HS-5 (cell line): Measurements from ENCODE around the gene PRKD2.

Source experiments
- DNase-seq: peaks from one replicate; pipeline ENCODE4 v3.0.0-alpha.2; 2012; ENCODE audit warnings: low read depth

Gene PRKD2

GRCh38 chr19:46704379-46705076, 12.4 kb downstream of the PRKD2 start:
- no peak for DNase-seq

DNA sequence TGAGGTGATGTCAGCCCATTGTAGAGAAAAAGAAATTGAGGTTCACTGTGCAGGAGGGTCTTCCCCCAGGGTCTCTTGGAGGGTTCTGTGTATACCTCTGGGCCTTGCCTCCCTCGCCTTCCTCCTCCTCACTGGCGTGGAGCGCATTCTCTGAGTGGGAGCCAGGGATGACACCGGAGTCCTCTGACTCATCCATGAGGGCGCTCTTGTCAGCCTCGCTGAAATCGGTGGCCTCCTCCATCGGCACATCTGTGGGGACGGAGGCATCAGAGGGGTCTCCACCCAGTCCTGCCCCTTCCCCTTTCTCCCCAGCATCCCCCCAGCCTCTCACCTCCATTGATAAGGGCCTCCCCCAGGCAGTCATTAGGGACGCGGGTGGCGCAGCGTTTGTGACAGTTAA, 16.2 kb downstream of the PRKD2 start:
- no peak for DNase-seq

DNA sequence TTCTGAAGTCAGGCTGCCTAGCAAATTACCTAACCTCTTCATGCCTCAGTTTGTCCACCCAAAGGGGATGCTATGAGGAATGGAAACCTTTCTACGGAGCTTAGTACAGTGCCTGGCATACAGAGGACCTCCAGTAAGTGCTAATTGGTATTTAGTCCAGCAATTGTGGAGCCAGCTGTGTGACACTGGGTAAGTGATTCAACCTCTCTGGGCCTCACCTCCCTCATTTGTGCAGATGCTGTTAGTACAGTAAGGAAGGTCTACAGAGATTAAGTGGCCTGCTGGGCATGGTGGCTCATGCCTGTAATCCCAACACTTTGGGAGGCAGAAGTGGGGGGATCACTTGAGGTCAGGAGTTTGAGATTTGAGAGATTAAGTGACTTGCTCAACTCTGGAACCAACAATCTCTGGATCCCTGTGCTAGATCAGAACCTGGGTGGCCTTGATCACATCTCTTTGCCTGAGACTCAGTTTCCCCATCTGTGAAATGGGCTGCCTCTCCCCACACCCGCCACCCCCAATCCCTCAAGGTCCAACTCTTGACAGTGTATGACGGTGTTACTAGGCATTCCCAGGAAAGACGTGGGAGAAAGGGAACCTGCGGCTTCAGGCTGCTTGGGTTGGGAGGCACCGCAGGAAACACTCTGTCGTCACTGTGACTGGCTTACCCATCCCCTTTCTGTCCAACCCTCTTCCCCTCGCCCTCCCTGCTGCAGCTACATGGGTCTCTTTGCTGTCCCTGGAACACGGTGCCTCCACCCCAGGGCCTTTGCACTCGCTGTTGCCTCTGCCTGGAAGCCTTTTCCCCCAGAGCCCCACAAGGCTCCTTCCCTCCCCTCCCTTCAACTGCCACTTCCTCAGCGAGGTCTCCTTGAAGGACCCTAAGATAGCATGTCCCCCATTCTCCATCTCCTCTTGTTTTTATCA, 18.3 kb downstream of the PRKD2 start:
- DNase-seq: no peak

DNA sequence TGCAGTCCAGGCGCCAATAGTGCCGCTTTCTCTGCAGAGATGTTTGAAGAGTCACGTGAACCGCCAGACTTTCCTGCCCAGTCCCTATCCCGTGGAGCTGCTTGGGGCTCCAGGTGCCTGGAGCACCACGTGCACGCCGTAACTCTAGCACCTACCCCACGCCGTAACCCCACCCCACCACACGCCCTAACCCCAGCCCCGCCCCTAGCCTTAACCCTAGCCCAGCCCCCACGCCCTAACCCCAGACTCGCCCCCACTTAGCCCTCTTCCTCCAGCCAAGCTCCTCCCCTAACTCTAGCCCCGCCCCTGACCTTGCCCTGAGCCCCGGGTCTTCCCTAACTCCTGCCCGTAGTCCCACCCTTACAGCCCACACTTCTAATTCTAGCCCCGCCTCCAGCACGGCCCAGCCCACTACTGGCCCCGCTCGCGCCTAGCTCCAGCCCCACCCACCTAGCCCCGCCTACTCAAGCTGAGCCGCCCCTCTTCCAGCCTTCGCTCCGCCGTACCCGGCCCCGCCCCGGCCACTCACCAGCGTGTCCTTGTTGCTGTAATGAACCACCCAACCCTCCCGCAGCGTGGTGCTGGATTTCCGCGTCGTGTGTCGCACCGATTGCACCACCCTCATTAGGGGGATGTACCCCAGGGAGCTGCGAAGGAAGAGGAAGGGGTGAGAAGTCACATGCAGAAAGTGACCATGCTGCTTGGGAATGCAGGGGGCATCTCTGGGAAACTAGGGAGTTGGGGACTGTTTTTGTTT, 19.5 kb downstream of the PRKD2 start:
- no peak for DNase-seq

DNA sequence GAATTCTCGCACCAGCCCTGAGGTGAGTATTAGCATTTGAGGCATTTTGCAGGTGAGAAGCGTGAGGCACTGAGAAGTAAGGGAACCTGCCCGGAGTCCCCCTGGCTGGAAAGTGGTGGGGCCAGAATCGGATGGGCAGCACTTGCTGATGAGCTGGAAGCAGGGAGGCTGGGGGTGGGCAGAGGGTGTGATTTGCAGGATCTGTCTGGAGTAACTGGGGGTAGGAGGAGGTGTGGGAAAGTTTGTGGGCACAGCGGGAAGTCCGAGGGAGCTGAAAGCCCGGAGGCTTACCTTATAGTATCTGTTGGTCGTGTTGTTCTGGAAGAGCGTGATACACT, 20.1 kb downstream of the PRKD2 start:
- DNase-seq: no peak

DNA sequence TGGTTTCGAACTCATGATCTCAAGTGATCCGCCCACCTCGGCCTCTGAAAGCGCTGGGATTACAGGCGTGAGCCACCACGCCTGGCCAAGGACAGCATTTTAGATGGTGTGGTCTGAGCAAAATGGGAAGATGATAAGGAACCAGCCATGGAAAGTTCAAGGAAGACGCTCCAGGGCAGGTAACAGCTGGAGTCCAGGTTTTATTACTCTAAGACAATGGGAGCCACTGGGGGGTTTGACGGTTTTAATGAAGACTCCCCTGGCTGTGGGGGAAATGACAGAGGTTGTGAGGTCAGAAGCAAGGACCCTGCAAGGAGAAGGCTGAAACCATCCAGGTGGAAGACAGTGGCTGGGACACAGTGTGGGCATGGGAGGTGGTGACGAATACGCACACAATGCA, 20.9 kb downstream of the PRKD2 start:
- no peak for DNase-seq

DNA sequence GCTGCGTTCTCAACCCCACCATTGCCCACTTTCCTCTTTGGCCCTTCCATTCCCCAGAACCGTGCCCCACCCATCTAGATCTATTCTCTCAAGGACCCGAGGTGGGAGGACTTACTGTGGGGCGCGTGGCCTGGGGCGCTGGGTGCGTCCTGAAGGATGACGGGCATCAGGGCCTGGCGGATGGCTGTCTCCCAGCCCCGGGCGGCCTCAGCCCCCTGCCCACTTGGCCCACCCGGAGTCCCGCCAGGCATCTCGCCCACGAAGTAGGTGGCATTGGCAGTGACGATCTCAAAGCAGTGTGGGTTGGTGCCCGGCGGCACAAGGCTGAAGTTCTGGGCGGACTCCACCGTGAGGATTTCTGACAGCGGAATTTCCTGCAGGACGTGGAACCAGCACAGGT, 23.2 kb downstream of the PRKD2 start:
- DNase-seq: no peak

DNA sequence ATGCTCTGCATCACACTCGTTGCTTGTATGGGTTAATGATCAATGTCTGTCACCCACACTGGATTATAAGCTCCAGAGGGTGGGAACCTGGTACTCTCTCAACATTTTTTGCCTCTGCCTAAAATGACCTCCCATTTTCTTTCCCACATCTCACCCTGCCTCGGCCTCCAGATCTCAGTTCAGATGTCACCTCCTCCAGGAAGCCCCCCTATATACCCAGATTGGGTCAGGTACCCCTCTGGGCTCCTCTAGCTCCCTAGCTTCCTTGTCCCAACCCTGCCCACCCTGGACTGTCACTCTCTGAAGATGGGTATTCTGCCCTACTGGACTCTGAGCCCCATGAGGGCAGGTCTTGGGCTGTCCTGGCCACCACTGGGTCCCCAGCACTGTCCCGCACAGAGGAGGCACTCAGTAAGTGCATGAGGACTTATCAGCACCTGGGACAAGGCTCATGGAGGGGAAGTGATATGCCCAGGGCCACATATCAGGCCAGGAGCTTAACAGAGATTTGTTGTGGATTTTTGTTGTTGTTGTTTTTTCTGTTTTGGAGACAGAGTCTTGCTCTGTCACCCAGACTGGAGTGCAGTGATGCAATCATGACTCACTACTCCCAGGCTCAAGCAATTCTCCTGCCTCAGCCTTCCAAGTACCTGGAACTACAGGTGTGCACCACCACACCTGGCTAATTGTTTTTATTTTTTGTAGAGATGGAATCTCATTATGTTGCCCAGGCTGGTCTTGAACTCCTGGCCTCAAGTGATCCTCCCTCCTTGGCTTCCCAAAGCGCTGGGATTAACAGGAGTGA, 23.8 kb downstream of the PRKD2 start:
- no peak for DNase-seq

DNA sequence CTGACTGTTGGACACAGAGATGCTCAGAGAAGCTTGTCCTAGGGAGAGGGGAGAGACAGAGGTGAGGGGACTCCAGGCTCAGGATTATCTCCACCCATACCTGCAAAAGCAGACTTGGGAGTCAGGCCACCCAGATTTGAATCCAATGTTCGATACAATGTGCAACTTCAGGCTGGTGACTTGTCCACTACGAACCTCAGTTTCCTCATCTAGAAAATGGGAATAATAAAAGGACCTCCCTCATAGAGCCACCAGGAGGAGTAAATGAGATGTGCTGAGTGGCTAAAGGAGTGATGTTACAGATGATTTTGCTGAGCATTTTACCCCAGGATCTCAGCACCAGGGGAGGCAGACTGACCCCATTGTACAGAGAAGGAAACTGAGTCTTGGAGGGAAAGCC, 25.0 kb downstream of the PRKD2 start:
- no peak for DNase-seq

GRCh38 chr19:46691104-46691503, 25.8 kb downstream of the PRKD2 start:
- DNase-seq: no peak

- DNase-seq: no peak
These were observed 27.6 kb downstream of the PRKD2 start for GRCh38 chr19:46689358-46689757.

DNA sequence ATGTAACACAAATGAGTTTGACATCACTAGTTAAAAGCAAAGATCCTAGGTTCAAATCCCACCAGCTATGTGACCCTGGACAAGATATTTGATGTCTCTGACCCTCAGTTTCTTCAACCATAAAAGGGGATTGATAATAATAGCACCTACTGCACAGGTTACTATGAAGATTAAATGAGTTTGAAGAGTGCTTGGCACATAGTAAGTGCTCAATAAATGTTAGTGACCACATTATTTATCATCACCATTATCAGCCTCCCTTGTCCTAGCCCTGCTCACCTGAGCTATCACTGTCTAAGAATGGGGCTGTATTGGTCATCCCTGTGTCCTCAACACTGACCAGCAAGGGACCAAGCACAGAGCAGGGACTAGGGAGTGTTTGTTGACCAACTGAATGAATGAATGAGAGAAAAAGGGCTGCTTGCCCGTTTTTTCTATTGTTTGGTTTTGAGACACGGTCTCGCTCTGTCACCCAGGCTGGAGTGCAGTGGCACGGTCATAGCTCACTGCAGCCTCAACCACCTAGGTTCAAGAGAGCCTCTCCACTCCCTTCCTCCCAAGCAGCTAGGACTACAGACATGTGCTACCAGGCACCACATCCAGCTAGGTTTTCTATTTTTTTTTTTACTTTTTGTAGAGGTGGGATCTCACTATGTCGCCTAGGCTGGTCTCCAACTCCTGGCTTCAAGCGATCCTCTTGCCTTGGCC, 29.3 kb downstream of the PRKD2 start:
- DNase-seq: no peak

GRCh38 chr19:46685189-46685588, 31.7 kb downstream of the PRKD2 start:
- DNase-seq: no peak

DNA sequence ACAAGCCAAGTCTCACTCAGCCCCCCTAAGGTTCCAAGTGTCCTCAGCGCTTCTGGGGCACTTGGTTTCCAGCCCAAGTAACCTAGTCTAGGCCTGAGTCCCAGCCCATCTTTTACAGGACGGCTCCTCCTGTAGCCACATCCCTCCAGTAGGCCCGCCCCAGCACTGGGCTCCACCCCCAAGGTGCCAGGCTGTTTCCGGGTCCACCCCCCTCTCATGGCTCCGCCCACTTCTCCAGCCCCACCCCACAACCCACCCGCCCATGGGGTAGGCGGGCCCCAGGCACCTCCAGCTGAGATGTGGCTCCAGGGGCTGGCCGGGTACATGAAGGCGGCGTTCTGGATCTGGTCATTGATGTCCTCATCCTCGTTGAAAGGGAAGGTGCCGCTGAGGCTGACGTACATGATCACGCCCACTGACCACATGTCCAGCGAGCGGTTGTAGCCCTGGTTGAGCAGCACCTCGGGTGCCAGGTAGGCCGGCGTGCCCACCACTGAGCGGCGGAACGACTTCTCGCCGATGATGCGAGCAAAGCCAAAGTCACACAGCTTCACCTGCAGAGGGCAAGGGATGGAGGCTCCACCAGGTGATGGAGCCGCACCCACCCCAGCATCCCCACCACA, 38.7 kb downstream of the PRKD2 start:
- no peak for DNase-seq

DNA sequence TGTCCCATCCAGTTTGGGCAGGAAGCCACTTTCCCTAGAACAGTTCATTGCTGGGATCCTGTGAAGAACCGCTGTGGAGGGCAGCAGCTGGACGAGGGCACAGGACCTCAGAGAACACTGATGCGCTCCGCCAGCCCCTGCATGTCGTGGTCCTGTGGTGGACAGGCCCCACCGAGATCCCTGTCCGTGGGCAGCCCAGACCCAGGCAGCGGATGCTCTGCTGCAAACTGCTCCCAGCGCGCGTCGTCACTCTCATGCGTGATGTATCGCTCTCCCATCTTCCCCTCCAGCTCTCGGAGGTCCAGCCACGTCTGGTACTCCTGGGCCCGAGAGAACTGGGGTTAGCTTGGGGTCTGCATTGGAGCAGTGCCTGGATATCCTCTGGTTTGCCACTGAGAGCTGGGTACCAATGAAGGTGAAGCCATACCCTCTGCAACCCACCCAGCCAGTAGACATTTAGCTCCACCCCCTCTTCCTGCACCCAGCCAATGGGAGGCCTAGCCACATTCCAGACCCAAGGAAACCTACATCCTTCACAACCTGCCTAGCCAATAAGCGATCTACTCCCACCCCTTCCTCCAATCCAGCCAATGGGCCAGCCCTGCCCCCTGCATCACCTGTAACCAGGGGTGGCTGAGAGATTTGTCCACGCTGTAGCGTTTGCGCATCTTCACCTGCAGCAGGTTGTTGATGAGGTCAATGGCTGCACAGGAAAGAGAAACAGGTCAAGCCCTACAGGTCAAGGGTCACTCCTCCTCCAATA, 42.3 kb downstream of the PRKD2 start:
- no peak for DNase-seq

- no peak for DNase-seq
These were observed 46.1 kb downstream of the PRKD2 start for GRCh38 chr19:46670813-46671212.

- DNase-seq: no peak
These were observed 48.3 kb downstream of the PRKD2 start for GRCh38 chr19:46668662-46669061.

DNA sequence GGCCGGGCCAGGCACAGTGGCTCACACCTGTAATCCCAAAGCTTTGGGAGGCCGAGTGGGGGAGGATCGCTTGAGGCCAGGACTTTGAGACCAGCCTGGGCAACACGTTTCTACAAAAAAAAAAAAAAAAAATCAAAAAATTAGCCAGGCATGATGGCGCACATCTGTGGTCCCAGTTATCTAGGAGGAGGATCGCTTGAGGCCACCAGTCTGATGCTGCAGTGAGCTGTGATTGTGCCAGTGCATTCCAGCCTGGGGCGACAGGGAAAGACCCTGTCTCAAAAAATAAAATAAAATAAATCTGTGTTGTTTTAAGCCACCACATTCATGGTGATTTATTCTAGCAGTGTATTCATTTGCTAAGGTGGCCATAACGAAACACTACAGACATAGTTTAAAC, 51.8 kb downstream of the PRKD2 start:
- no peak for DNase-seq

GRCh38 chr19:46661735-46662592, 55.0 kb downstream of the PRKD2 start:
- DNase-seq: peak; percentile 81
